ENCODE data around the gene COL4A3.

Gene COL4A3

GRCh38 chr2:227322530-227323205 lies 158.2 kb downstream of the COL4A3 start:
- Histone ChIP-seq H3K36me3 (no peaks in the 10 kb centered on the region), H3K4me1 (no peaks in the 10 kb centered on the region; the same call in 1 of the 2 replicates), H3K9me3 (no peaks in the 10 kb centered on the region), H3K27me3 (no peaks in the 10 kb centered on the region), H3K4me3 (ENCODE audit: low read depth, low read length) (no peak overlapping the region)
- DNase-seq = no peak
- TF ChIP-seq, protein P1, sequence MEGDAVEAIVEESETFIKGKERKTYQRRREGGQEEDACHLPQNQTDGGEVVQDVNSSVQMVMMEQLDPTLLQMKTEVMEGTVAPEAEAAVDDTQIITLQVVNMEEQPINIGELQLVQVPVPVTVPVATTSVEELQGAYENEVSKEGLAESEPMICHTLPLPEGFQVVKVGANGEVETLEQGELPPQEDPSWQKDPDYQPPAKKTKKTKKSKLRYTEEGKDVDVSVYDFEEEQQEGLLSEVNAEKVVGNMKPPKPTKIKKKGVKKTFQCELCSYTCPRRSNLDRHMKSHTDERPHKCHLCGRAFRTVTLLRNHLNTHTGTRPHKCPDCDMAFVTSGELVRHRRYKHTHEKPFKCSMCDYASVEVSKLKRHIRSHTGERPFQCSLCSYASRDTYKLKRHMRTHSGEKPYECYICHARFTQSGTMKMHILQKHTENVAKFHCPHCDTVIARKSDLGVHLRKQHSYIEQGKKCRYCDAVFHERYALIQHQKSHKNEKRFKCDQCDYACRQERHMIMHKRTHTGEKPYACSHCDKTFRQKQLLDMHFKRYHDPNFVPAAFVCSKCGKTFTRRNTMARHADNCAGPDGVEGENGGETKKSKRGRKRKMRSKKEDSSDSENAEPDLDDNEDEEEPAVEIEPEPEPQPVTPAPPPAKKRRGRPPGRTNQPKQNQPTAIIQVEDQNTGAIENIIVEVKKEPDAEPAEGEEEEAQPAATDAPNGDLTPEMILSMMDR (IDR thresholded peaks at IDR 0.05; ENCODE audit: low read depth, low read length) = no peak

DNA sequence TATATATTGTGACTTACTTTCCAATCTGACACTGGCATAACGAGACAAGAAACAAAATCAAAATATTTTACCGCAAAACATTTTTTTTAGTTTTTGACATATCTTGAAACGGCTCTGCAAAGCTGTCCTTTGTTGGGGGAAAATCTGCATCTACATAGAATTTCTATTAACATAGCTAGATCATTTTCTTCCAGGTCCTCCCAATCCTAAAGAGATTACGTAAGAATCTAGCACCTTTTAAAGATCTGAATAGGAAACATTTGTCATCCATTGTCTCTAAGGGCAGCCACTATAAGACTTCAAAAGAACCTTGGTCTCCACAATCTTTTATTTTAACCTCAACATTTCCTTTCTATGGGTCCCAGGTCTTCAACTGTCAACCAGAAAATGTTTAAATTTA lies 159.4 kb downstream of the COL4A3 start:
- no peak overlapping the region for H3K4me3 ChIP-seq (ENCODE audit: low read depth, low read length)
- H3K4me1 ChIP-seq = no peaks in the 10 kb centered on the region; the same call in 1 of the 2 replicates
- H3K27me3 ChIP-seq = no peaks in the 10 kb centered on the region
- DNase-seq = no peak
- no peaks in the 10 kb centered on the region for H3K9me3 ChIP-seq
- no peaks in the 10 kb centered on the region for H3K36me3 ChIP-seq
- TF ChIP-seq, protein P1 (IDR thresholded peaks at IDR 0.05; ENCODE audit: low read depth, low read length) = no peak

DNA sequence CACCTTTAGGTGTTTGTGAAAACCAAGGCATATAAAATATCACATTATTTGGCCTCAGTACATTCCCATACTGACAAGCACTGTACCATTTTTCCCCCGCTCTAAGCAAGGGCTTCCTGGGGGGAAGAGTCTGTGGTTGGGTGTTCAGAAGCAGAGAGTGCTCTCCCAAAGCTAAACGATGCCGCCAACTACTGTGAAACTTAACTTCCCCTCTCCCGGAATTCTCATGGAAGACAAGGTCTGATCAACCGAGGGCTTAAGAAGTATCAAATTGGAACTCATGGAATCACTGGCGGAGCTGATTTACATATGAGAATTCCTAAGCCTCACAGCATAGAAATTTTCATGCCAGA lies 160.2 kb downstream of the COL4A3 start:
- TF ChIP-seq, protein P1 (IDR thresholded peaks at IDR 0.05; ENCODE audit: low read depth, low read length) = no peak
- Histone ChIP-seq H3K4me3 (ENCODE audit: low read depth, low read length) (peak overlapping the region; percentile 99), H3K9me3 (no peaks in the 10 kb centered on the region), H3K27me3 (no peaks in the 10 kb centered on the region), H3K4me1 (no peaks in the 10 kb centered on the region; the same call in 1 of the 2 replicates), H3K36me3 (no peaks in the 10 kb centered on the region)
- peak; percentile 11 for DNase-seq

DNA sequence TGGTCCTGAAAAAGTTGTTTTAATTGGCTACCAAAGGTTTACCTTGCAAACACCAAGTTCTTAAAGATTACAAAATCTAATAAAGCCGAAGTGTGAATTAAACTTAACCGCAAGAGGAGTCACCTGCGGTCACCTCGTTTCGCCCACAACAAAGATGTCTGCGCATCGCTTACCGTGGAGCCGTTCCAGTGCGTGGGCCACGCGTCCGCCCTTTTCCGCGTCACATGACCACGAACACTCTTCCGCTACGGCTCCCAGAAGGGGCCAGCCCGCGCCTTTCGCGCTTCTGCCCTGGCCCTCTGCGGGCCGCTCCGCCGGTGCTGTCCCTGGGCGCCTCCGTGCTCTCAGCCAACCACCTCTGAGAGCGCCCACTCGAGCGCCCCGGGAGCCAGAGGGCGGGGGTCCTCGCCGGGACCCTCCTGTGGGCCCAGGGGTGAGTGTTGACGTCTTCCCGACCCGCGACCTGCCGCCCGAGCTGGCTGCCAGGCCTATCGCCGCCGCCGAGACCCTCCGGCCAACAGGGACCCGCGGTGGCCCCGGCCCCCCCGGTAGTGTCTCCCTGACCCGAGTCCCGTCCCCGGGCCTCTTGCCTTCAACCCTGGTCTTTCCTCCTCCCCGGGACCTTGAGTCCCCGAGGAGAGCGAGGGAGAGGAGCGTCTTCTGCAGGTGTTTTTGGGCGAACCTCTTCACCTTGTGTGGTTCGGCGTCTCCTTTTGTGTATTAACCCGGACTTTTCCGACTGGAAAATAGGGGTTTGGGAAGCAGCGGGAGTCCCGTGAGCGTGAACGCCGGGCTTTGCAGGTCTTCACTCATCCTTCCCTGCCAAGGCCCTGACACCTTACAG lies 160.8 kb downstream of the COL4A3 start, which contains the start of gene MFF:
Gene MFF (plus strand): TSS at position 257 of the 844 bp plus-strand sequence. CDS start 5,415 bp downstream, outside the sequence.
- TF ChIP-seq, protein P1 (IDR thresholded peaks at IDR 0.05; ENCODE audit: low read depth, low read length) = peak; percentile 4; the same call in 1 of the 2 replicates
- DNase-seq = peak; percentile 93
- Histone ChIP-seq H3K36me3 (no peaks in the 10 kb centered on the region), H3K4me1 (no peaks in the 10 kb centered on the region; the same call in 1 of the 2 replicates), H3K4me3 (ENCODE audit: low read depth, low read length) (peak within 1 kb of the TSS; percentile 99), H3K9me3 (no peaks in the 10 kb centered on the region), H3K27me3 (no peaks in the 10 kb centered on the region)

DNA sequence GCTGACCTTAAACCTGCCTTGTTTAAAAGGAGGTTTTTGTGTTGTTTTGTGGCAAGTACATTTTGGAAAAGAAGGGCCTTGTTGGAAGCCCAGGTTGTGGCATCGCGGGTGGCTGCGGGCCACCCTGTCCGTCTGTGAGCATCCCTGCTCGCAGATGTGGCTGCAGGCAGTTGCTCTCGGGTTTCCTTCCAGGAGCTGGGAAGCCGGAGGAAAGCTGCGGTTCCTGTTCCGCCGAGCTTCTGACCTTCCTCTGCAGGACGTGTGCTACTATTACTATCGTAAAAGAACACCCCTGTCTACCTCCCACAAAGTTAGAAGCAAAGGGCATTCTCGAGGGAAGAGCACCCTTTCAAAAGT lies 161.4 kb downstream of the COL4A3 start:
- peak; percentile 33 for DNase-seq
- Histone ChIP-seq H3K36me3 (no peaks in the 10 kb centered on the region), H3K9me3 (no peaks in the 10 kb centered on the region), H3K27me3 (no peaks in the 10 kb centered on the region), H3K4me1 (no peaks in the 10 kb centered on the region; the same call in 1 of the 2 replicates), H3K4me3 (ENCODE audit: low read depth, low read length) (peak overlapping the region; percentile 99)
- TF ChIP-seq, protein P1 (IDR thresholded peaks at IDR 0.05; ENCODE audit: low read depth, low read length) = no peak
